OCI-LY7 (cell line): ENCODE data around the gene ATP9A. TPM values are rescaled to one million over a fixed set of nuclear protein-coding genes. Genes with fewer than 3 reads are reported as not detected.
"Not testable (repeated sequence)": the region's sequence is repeated elsewhere in the genome, so short reads cannot be mapped to it uniquely, and the experiment has no call there.

ENCODE experiments used
- BruUV-seq: library from RNA; stranded (reverse); fragments of 400-500 nt; replicated peaks from 2 replicates; lab custom pipeline; 2021; lab: Mats Ljungman, UMichigan
- CTCF ChIA-PET: fragments of 300-600 bp; sonication (Branson Sonifier 250); formaldehyde crosslinking; loops from one replicate; lab custom pipeline; 2022; ENCODE audit warnings: antibody characterized with exemption; ENCODE audit not compliant: unreplicated experiment; lab: Charles Lee
- POLR2A ChIA-PET: fragments of 300-600 bp; sonication (Branson Sonifier 250); formaldehyde crosslinking; loops from one replicate; lab custom pipeline; 2022; ENCODE audit warnings: antibody characterized with exemption; lab: Charles Lee
- DNase-seq: peaks from one replicate; pipeline ENCODE4 v3.0.0-alpha.2; 2015; ENCODE audit warnings: low spot score
- H2AFZ ChIP-seq: fragments of 200-600 bp; sonication (generic), shearing (Covaris generic); 2 replicates; pipeline ENCODE4 v1.6.1; 2014; ENCODE audit warnings: mild to moderate bottlenecking, antibody characterized with exemption, low read length, moderate library complexity
- H3K27ac ChIP-seq: fragments of 200-600 bp; sonication (generic); 2 replicates; pipeline ENCODE4 v1.5.1; 2014; ENCODE audit warnings: mixed run types, low read depth, mild to moderate bottlenecking, moderate library complexity, low read length, inconsistent platforms; ENCODE audit not compliant: poor library complexity, severe bottlenecking
- H3K36me3 ChIP-seq: fragments of 200-600 bp; sonication (generic); 2 replicates; pipeline ENCODE4 v1.6.1; 2014; ENCODE audit warnings: mild to moderate bottlenecking, antibody characterized with exemption, low read length, moderate library complexity, mixed read lengths; ENCODE audit not compliant: insufficient read depth
- H3K4me1 ChIP-seq: fragments of 200-600 bp; sonication (generic); 2 replicates; pipeline ENCODE4 v1.5.1; 2014; ENCODE audit warnings: mild to moderate bottlenecking, low read length; ENCODE audit not compliant: insufficient read depth, poor library complexity, severe bottlenecking
- H3K4me2 ChIP-seq: fragments of 200-600 bp; sonication (generic); 2 replicates; pipeline ENCODE4 v1.6.1; 2014; ENCODE audit warnings: mild to moderate bottlenecking, low read length
- H3K4me3 ChIP-seq: fragments of 200-600 bp; sonication (generic); 2 replicates; pipeline ENCODE4 v1.5.1; 2014; ENCODE audit warnings: mild to moderate bottlenecking, low read depth, low read length; ENCODE audit not compliant: poor library complexity, severe bottlenecking
- H3K79me2 ChIP-seq: fragments of 200-600 bp; sonication (generic); 2 replicates; pipeline ENCODE4 v1.6.1; 2016; ENCODE audit warnings: low read depth, mild to moderate bottlenecking, low read length, moderate library complexity, mixed read lengths; ENCODE audit not compliant: insufficient read depth
- H3K9me2 ChIP-seq: fragments of 200-600 bp; sonication (generic); 2 replicates; pipeline ENCODE4 v1.6.1; 2016; ENCODE audit warnings: mild to moderate bottlenecking, low read length, mixed read lengths; ENCODE audit not compliant: insufficient read depth
- H3K9me3 ChIP-seq: fragments of 200-600 bp; sonication (generic); 2 replicates; pipeline ENCODE4 v1.6.1; 2014; ENCODE audit warnings: mild to moderate bottlenecking, mixed run types, low read length, mixed read lengths
- H4K20me1 ChIP-seq: fragments of 200-600 bp; sonication (generic); 2 replicates; pipeline ENCODE4 v1.6.1; 2014; ENCODE audit warnings: mild to moderate bottlenecking, antibody characterized with exemption, low read length, moderate library complexity, mixed read lengths; ENCODE audit not compliant: insufficient read depth
- EZH2phosphoT487 ChIP-seq: fragments of 200-600 bp; sonication (generic); IDR thresholded peaks from 2 replicates; pipeline ENCODE4 v1.6.1; 2018; ENCODE audit warnings: low read depth, borderline replicate concordance, mild to moderate bottlenecking, mixed run types, antibody characterized with exemption, low read length, moderate library complexity, mixed read lengths
- intact Hi-C: fragments of 100-400 bp; cut with micrococcal nuclease; formaldehyde crosslinking; loops from one replicate; pipeline ENCODE4 v1.10.0; 2022; ENCODE audit not compliant: unreplicated experiment
- total RNA-seq, 2 experiments: library from RNA; depleted of rRNA in 1 of 2; stranded (reverse); fragments of >200 nt in 1 of 2; shearing (Covaris generic) in 1 of 2; gene quantifications; 2 replicates each; pipeline ENCODE4 v1.2.3, GENCODE V29; 2014 to 2022
- TF ChIP-seq, protein P1 (sequence below): fragments of 200-600 bp; sonication (generic); conservative IDR thresholded peaks from 2 replicates; pipeline ENCODE4 v1.5.1; 2014; ENCODE audit warnings: mild to moderate bottlenecking, antibody characterized with exemption, low read length, moderate library complexity, mixed read lengths

The ATP9A gene
- total RNA-seq, 2 experiments from 2014 or later: 0.67 to 0.85 TPM

DNA sequence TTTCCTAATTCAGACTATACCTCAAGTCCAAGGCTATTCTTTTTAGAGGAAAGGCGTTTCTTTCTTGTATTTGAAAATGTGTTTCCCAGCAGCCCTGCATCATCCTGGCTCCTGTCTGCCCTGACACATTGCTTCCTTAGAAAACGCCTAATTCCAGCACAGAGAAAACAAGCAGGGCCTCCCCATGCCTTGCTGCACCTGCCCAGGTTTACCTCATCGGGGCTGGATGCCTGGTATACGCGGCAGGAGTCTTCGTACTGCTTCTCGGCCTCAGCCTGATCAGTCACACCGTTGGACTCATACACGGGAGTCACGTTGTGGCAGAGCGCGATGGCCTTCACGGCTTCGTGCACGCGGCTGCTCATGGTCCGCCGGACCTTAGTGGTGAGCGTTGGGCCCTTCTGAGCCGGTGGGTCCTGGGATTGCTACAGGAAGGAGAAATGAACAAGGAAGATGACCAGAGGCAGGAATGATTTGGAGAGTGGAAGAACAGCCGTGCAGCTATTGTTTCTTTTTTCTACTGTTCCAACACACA, 111.4 kb downstream of the ATP9A start:
- no peaks in the 10 kb centered on the region for H3K36me3 ChIP-seq
- no peak overlapping the region for H3K4me2 ChIP-seq
- intact Hi-C loops: no loop called here
- no peaks in the 10 kb centered on the region for H3K9me3 ChIP-seq
- ChIA-PET CTCF (no interaction called here), POLR2A (interaction anchor here (2.4 kb wide), 1 partner anchor 10 kb away, joined by 9 read pairs; no protein-coding TSS in a partner anchor)
- no peak overlapping the region for H3K27ac ChIP-seq
- no TSS peak for BruUV-seq
- H3K4me3 ChIP-seq: no peak overlapping the region
- no peaks in the 10 kb centered on the region for H3K9me2 ChIP-seq
- no peak for DNase-seq
- TF ChIP-seq EZH2phosphoT487: no peak
- TF ChIP-seq, protein P1, sequence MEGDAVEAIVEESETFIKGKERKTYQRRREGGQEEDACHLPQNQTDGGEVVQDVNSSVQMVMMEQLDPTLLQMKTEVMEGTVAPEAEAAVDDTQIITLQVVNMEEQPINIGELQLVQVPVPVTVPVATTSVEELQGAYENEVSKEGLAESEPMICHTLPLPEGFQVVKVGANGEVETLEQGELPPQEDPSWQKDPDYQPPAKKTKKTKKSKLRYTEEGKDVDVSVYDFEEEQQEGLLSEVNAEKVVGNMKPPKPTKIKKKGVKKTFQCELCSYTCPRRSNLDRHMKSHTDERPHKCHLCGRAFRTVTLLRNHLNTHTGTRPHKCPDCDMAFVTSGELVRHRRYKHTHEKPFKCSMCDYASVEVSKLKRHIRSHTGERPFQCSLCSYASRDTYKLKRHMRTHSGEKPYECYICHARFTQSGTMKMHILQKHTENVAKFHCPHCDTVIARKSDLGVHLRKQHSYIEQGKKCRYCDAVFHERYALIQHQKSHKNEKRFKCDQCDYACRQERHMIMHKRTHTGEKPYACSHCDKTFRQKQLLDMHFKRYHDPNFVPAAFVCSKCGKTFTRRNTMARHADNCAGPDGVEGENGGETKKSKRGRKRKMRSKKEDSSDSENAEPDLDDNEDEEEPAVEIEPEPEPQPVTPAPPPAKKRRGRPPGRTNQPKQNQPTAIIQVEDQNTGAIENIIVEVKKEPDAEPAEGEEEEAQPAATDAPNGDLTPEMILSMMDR: no peak
- H2AFZ ChIP-seq: peak overlapping the region; percentile 3; the same call in 1 of the 2 replicates
- H3K4me1 ChIP-seq: peaks cover 57% of the 10 kb centered on the region
- H4K20me1 ChIP-seq: no peaks in the 10 kb centered on the region
- no peaks in the 10 kb centered on the region for H3K79me2 ChIP-seq

DNA sequence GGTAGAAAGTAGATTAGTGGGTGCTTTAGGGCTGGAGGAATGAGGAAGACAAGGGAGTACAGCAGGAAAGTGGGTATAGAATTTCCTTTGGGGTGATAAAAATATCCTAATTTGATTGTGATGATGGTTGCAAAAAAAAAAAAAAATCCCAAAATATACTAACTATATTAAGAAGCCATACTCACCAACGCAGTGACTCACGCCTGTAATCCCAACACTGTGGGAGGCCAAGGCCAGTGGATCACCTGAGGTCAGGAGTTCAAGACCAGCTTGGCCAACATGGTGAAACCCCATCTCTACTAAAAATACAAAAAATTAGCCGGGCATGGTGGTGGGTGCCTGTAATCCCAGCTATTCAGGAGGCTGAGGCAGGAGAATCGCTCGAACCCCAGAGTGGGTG, 112.1 kb downstream of the ATP9A start:
- H4K20me1 ChIP-seq, BruUV-seq, DNase-seq, H3K79me2 ChIP-seq, H2AFZ ChIP-seq, intact Hi-C loops, H3K4me3 ChIP-seq, POLR2A ChIA-PET, H3K9me2 ChIP-seq, CTCF ChIA-PET, H3K9me3 ChIP-seq, H3K36me3 ChIP-seq, H3K4me2 ChIP-seq, H3K27ac ChIP-seq: not testable (repeated sequence)
- H3K4me1 ChIP-seq: peaks cover 56% of the 10 kb centered on the region

DNA sequence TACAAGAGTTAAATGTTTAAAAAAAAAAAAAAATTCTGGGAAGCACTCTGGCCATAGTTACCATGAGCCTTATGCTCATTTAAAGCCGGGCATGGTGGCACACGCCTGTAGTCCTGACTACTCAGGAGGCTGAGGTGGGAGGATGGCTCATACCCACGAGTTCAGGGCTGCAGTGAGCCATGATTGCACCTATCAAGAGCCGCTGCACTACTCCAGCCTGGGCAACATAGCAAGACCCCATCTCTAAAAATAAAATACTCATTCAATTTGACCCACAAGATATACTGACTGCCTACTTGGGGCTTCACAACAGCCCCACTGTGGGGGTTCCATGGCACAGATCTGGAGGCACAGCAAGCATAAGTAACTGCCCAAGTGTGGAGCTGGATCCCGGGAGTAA, 113.7 kb downstream of the ATP9A start:
- no peak overlapping the region for H3K4me2 ChIP-seq
- CTCF ChIA-PET: no interaction called here
- no peak overlapping the region for H2AFZ ChIP-seq
- peaks cover 53% of the 10 kb centered on the region for H3K4me1 ChIP-seq
- TF ChIP-seq, protein P1: no peak
- no peak for TF ChIP-seq EZH2phosphoT487
- H3K9me3 ChIP-seq: no peaks in the 10 kb centered on the region
- H3K36me3 ChIP-seq: no peaks in the 10 kb centered on the region
- H3K9me2 ChIP-seq: no peaks in the 10 kb centered on the region
- no peak for DNase-seq
- H3K4me3 ChIP-seq: no peak overlapping the region
- BruUV-seq: no TSS peak
- no peaks in the 10 kb centered on the region for H4K20me1 ChIP-seq
- POLR2A ChIA-PET: no interaction called here
- intact Hi-C loops: no loop called here
- no peak overlapping the region for H3K27ac ChIP-seq
- H3K79me2 ChIP-seq: no peaks in the 10 kb centered on the region
